Measurements from ENCODE around the gene TMEM175. TPM values are rescaled to one million over a fixed set of nuclear protein-coding genes. Genes with fewer than 3 reads are reported as not detected.

The TMEM175 gene
- total RNA-seq, 2 experiments from 2014 or later, result 51.3 to 57.7 TPM

- Mint-ChIP-seq H3K4me1 (ENCODE audit: low read depth) (peaks cover 70% of the 10 kb centered on the region), H3K4me3 (no peak overlapping the region), H3K9me3 (peaks cover 4% of the 10 kb centered on the region), H3K27me3 (no peaks in the 10 kb centered on the region), H3K27ac (peak overlapping the region; percentile 63), H3K36me3 (ENCODE audit: low read depth) (peaks cover 27% of the 10 kb centered on the region)
- ATAC-seq (ENCODE audit: poor library complexity) (no peak), DNase-seq (peak in 2 of 14 experiments; percentile 31 to 33)
- H3K27ac ChIP-seq (ENCODE audit: low read depth in 1 of 2, low read length in 2 of 2), result no peak overlapping the region
- CTCF ChIA-PET, result interaction anchor here (0.9 kb wide), 1 partner anchor 11 kb away, joined by 3 read pairs; no protein-coding TSS in a partner anchor
- H3K4me1 ChIP-seq (ENCODE audit: insufficient read depth, low read length), result peaks cover 58% of the 10 kb centered on the region
- no peaks in the 10 kb centered on the region for H3K27me3 ChIP-seq (ENCODE audit: control insufficient read depth in 1 of 2, insufficient read depth in 2 of 2, low read length in 2 of 2)
- no peak for TF ChIP-seq CTCF (IDR thresholded peaks at IDR 0.05)
- intact Hi-C loops (cut with DNase I, micrococcal nuclease), result no loop called here
- no peak overlapping the region for H3K4me3 ChIP-seq (ENCODE audit: low read length)
- H3K9me3 ChIP-seq (ENCODE audit: control insufficient read depth in 1 of 2, insufficient read depth in 1 of 2, low read length in 2 of 2), result peaks cover 0 to 11% of the 10 kb centered on the region in 2 experiments
- POLR2A ChIA-PET, result interaction anchor here (1.0 kb wide), 1 partner anchor 10 kb away, joined by 4 read pairs; the partner anchor contains the start of genes GAK and TMEM175
- peaks cover 3% of the 10 kb centered on the region for H3K36me3 ChIP-seq (ENCODE audit: insufficient read depth, low read length)
Observed at GRCh38 chr4:921830-922331, 10.4 kb upstream of the TMEM175 start.

GRCh38 chr4:924107-925096, 7.9 kb upstream of the TMEM175 start:
- Mint-ChIP-seq H3K27me3 (no peaks in the 10 kb centered on the region), H3K9me3 (no peaks in the 10 kb centered on the region), H3K27ac (peak overlapping the region; percentile 72), H3K4me1 (ENCODE audit: low read depth) (peaks cover 58% of the 10 kb centered on the region), H3K36me3 (ENCODE audit: low read depth) (peaks cover 21% of the 10 kb centered on the region), H3K4me3 (peak overlapping the region; percentile 55)
- no peak overlapping the region for H3K27ac ChIP-seq (ENCODE audit: low read depth in 1 of 2, low read length in 2 of 2)
- H3K36me3 ChIP-seq (ENCODE audit: insufficient read depth, low read length), result peaks cover 7% of the 10 kb centered on the region
- TF ChIP-seq CTCF (IDR thresholded peaks at IDR 0.05), result no peak
- peaks cover 0 to 1% of the 10 kb centered on the region in 2 experiments for H3K9me3 ChIP-seq (ENCODE audit: control insufficient read depth in 1 of 2, insufficient read depth in 1 of 2, low read length in 2 of 2)
- peak; percentile 59 for ATAC-seq (ENCODE audit: poor library complexity)
- POLR2A ChIA-PET, result no interaction called here
- DNase-seq, result peak in 3 of 14 experiments; percentile 19 to 80 (median 66)
- intact Hi-C loops (cut with DNase I, micrococcal nuclease), result no loop called here
- CTCF ChIA-PET, result no interaction called here
- H3K4me3 ChIP-seq (ENCODE audit: low read length), result no peak overlapping the region
- H3K27me3 ChIP-seq (ENCODE audit: control insufficient read depth in 1 of 2, insufficient read depth in 2 of 2, low read length in 2 of 2), result no peaks in the 10 kb centered on the region
- peaks cover 70% of the 10 kb centered on the region for H3K4me1 ChIP-seq (ENCODE audit: insufficient read depth, low read length)

- Mint-ChIP-seq H3K9me3 (no peaks in the 10 kb centered on the region), H3K4me3 (peak overlapping the region; percentile 7), H3K36me3 (ENCODE audit: low read depth) (peaks cover 18% of the 10 kb centered on the region), H3K27ac (peak overlapping the region; percentile 72), H3K27me3 (no peaks in the 10 kb centered on the region), H3K4me1 (ENCODE audit: low read depth) (peaks cover 59% of the 10 kb centered on the region)
- Histone ChIP-seq H3K27ac (ENCODE audit: low read depth in 1 of 2, low read length in 2 of 2) (no peak overlapping the region), H3K9me3 (ENCODE audit: control insufficient read depth in 1 of 2, insufficient read depth in 1 of 2, low read length in 2 of 2) (no peaks in the 10 kb centered on the region), H3K4me3 (ENCODE audit: low read length) (no peak overlapping the region), H3K4me1 (ENCODE audit: insufficient read depth, low read length) (peaks cover 74% of the 10 kb centered on the region), H3K27me3 (ENCODE audit: control insufficient read depth in 1 of 2, insufficient read depth in 2 of 2, low read length in 2 of 2) (no peaks in the 10 kb centered on the region), H3K36me3 (ENCODE audit: insufficient read depth, low read length) (peaks cover 8% of the 10 kb centered on the region)
- intact Hi-C loops (cut with DNase I, micrococcal nuclease), result no loop called here
- CTCF ChIA-PET, result no interaction called here
- no peak for TF ChIP-seq CTCF (IDR thresholded peaks at IDR 0.05)
- POLR2A ChIA-PET, result no interaction called here
- no peak for ATAC-seq (ENCODE audit: poor library complexity)
- DNase-seq, result no peak
Observed at GRCh38 chr4:925171-925570, 7.1 kb upstream of the TMEM175 start.

All from CD4-positive, alpha-beta T cell (primary cell).